OCI-LY1 (cell line): ENCODE measurements around the gene MAGI1.
"Not testable (repeated sequence)": the region's sequence is repeated elsewhere in the genome, so short reads cannot be mapped to it uniquely, and the experiment has no call there.

ENCODE experiments used
- H2AFZ ChIP-seq: fragments of 200-600 bp; sonication (generic), shearing (Covaris generic); 2 replicates; pipeline ENCODE4 v1.6.0; 2014; ENCODE audit warnings: antibody characterized with exemption, mild to moderate bottlenecking, low read length
- H3F3A ChIP-seq: fragments of 200-600 bp; sonication (generic), shearing (Covaris generic); 2 replicates; pipeline ENCODE4 v1.6.0; 2014; ENCODE audit warnings: mild to moderate bottlenecking, antibody characterized with exemption, low read length, moderate library complexity; ENCODE audit not compliant: insufficient read depth
- H3K27ac ChIP-seq: fragments of 200-600 bp; sonication (generic); 2 replicates; pipeline ENCODE4 v1.5.1; 2014; ENCODE audit warnings: low read length, mixed run types, mild to moderate bottlenecking, low read depth; ENCODE audit not compliant: poor library complexity, severe bottlenecking
- H3K27me3 ChIP-seq: fragments of 200-600 bp; sonication (generic); 2 replicates; pipeline ENCODE4 v1.6.0; 2014; ENCODE audit warnings: antibody characterized with exemption, mild to moderate bottlenecking, low read length, moderate library complexity; ENCODE audit not compliant: insufficient read depth
- H3K36me3 ChIP-seq: fragments of 200-600 bp; sonication (generic); 2 replicates; pipeline ENCODE4 v1.6.1; 2014; ENCODE audit warnings: mild to moderate bottlenecking, antibody characterized with exemption, low read length, moderate library complexity, mixed read lengths; ENCODE audit not compliant: insufficient read depth
- H3K4me1 ChIP-seq: fragments of 200-600 bp; sonication (generic); 2 replicates; pipeline ENCODE4 v1.5.1; 2014; ENCODE audit warnings: mild to moderate bottlenecking, low read length, moderate library complexity; ENCODE audit not compliant: insufficient read depth, severe bottlenecking
- H3K4me2 ChIP-seq: fragments of 200-600 bp; sonication (generic), shearing (Covaris generic); 2 replicates; pipeline ENCODE4 v1.6.1; 2014; ENCODE audit warnings: low read length
- H3K4me3 ChIP-seq: fragments of 200-600 bp; sonication (generic); 2 replicates; pipeline ENCODE4 v1.5.1; 2014; ENCODE audit warnings: low read length, low read depth, mild to moderate bottlenecking, mixed read lengths; ENCODE audit not compliant: poor library complexity, severe bottlenecking
- H3K79me2 ChIP-seq: fragments of 200-600 bp; shearing (Covaris generic); 2 replicates; pipeline ENCODE4 v1.6.1; 2016; ENCODE audit warnings: mixed run types, low read length, mixed read lengths; ENCODE audit not compliant: insufficient read depth
- H3K9ac ChIP-seq: fragments of 200-600 bp; sonication (generic), shearing (Covaris generic); 2 replicates; pipeline ENCODE4 v1.6.1; 2014; ENCODE audit warnings: mild to moderate bottlenecking, low read length, mixed read lengths
- H3K9me2 ChIP-seq: fragments of 200-600 bp; sonication (generic), shearing (Covaris generic); 2 replicates; pipeline ENCODE4 v1.6.1; 2014; ENCODE audit warnings: low read depth, mild to moderate bottlenecking, low read length, mixed read lengths
- H3K9me3 ChIP-seq: fragments of 200-600 bp; shearing (Covaris generic); 2 replicates; pipeline ENCODE4 v1.6.1; 2014; ENCODE audit warnings: low read length, mixed read lengths
- H4K20me1 ChIP-seq: fragments of 200-600 bp; sonication (generic), shearing (Covaris generic); 2 replicates; pipeline ENCODE4 v1.6.0; 2016; ENCODE audit warnings: mild to moderate bottlenecking, low read length; ENCODE audit not compliant: insufficient read depth
- EZH2 ChIP-seq: fragments of 200-600 bp; sonication (generic), shearing (Covaris generic); IDR thresholded peaks from 2 replicates; pipeline ENCODE4 v1.8.0; 2017; ENCODE audit warnings: borderline replicate concordance, mixed run types, mild to moderate bottlenecking, antibody characterized with exemption, low read length, moderate library complexity, mixed read lengths
- TF ChIP-seq, protein P1 (sequence below): fragments of 200-600 bp; sonication (generic), shearing (Covaris generic); IDR thresholded peaks from 2 replicates; pipeline ENCODE4 v1.5.1; 2017; ENCODE audit warnings: mild to moderate bottlenecking, antibody characterized with exemption, low read length, moderate library complexity, mixed read lengths

The MAGI1 gene

DNA sequence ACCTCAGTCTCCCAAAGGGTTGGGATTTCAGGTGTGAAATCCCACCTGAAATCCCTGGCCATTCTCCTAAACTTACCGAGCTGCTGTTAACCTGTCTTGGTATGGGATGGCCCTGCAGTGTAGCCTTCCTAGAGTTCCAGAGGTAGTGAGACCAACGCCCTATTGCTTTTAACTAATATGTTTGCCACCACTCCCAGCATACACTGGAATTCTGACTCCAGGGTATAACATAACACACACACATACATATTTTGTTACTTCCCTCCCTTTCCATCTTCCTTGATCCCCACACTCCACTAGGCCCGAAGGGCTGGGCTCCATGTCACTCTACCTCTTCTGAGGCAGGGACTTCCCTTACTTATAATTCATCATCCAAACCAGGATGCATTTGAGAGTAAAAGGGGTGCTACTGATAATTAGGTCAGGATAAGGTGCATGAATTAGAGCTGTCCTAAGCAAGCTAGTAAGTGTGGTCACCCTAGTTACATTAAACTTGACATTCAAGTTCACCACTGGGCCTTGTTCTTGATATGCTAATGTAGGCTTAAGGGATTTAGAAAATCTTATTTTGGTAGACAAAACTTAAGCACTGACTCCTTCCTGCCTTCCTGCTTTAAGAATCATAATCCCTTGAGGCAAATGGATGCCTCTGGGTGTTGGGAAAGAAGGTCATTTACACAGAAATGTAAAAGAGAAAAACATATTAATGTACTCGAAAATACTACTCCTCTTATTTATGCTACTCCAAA lies 317.6 kb downstream of the MAGI1 start:
- no peaks in the 10 kb centered on the region for H3K9me2 ChIP-seq
- H3K4me1 ChIP-seq, result no peaks in the 10 kb centered on the region
- no peak overlapping the region for H3K27ac ChIP-seq
- no peaks in the 10 kb centered on the region for H3K27me3 ChIP-seq
- H3F3A ChIP-seq, result no peaks in the 10 kb centered on the region
- no peak overlapping the region for H3K4me2 ChIP-seq
- H3K4me3 ChIP-seq, result no peak overlapping the region
- TF ChIP-seq, protein P1, sequence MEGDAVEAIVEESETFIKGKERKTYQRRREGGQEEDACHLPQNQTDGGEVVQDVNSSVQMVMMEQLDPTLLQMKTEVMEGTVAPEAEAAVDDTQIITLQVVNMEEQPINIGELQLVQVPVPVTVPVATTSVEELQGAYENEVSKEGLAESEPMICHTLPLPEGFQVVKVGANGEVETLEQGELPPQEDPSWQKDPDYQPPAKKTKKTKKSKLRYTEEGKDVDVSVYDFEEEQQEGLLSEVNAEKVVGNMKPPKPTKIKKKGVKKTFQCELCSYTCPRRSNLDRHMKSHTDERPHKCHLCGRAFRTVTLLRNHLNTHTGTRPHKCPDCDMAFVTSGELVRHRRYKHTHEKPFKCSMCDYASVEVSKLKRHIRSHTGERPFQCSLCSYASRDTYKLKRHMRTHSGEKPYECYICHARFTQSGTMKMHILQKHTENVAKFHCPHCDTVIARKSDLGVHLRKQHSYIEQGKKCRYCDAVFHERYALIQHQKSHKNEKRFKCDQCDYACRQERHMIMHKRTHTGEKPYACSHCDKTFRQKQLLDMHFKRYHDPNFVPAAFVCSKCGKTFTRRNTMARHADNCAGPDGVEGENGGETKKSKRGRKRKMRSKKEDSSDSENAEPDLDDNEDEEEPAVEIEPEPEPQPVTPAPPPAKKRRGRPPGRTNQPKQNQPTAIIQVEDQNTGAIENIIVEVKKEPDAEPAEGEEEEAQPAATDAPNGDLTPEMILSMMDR, result no peak
- no peak for TF ChIP-seq EZH2
- H3K9ac ChIP-seq, result no peak overlapping the region
- H3K36me3 ChIP-seq, result no peaks in the 10 kb centered on the region
- no peak overlapping the region for H2AFZ ChIP-seq
- no peaks in the 10 kb centered on the region for H4K20me1 ChIP-seq
- no peaks in the 10 kb centered on the region for H3K9me3 ChIP-seq
- no peaks in the 10 kb centered on the region for H3K79me2 ChIP-seq

DNA sequence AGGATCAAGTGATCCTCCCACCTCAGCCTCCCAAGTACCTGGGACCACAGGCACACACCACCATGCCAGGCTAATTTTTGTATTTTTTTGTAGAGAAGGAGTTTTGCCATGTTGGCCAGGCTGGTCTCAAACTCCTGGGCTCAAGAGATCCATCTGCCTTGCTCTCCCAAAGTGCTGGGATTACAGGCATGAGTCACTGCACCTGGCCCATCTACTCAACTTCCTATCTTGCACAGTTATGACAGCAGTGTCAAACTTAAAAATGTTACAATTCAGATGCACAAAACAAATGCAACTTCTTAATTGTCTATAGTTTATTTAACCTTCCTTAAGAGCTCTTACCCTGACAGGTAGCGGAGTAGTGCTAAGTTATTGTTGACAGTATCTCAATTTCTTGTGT lies 319.1 kb downstream of the MAGI1 start:
- H3K36me3 ChIP-seq, H3K79me2 ChIP-seq, H3K4me1 ChIP-seq, H3K27ac ChIP-seq, H3K9me2 ChIP-seq, H3K27me3 ChIP-seq, H3K4me3 ChIP-seq, H3F3A ChIP-seq, H3K9me3 ChIP-seq, H4K20me1 ChIP-seq, H3K4me2 ChIP-seq, H2AFZ ChIP-seq, H3K9ac ChIP-seq: not testable (repeated sequence)

DNA sequence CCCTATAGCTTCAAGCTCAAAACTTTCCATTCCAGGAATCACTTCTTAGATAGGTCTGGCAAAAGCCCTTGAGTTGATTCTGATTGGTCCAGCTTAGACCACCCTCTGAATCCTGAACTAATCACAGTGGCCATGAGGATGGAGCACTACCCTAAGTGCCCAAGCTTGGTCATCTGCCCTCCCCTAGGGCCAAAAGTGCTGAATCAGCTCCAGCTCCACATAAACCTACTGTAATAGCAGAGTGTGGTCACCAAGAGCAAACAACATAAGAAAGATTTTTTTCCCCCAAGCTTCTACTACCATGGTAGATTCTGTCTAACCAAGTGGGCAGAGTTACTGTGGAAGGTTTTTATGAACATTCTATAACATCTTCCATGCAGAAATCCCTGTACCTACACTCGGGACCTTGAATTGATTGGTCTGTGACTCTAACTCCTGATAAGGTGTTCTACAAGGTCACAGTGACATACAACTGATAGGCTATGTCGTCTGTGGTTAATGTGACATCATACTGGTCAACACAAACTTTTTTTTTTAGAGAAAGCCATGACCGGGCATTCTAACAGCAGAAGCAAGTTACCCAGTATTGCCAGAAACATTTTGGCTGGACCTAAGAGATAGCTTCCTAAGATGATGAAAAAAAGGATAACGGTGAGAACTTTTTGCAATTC lies 320.9 kb downstream of the MAGI1 start:
- H3K27ac ChIP-seq, result no peak overlapping the region
- H3K4me3 ChIP-seq, result no peak overlapping the region
- no peaks in the 10 kb centered on the region for H3K9me3 ChIP-seq
- H3K9me2 ChIP-seq, result no peaks in the 10 kb centered on the region
- H3K36me3 ChIP-seq, result no peaks in the 10 kb centered on the region
- H3K27me3 ChIP-seq, result no peaks in the 10 kb centered on the region
- H3K4me1 ChIP-seq, result no peaks in the 10 kb centered on the region
- H3K4me2 ChIP-seq, result no peak overlapping the region
- H3K9ac ChIP-seq, result no peak overlapping the region
- no peaks in the 10 kb centered on the region for H3F3A ChIP-seq
- TF ChIP-seq, protein P1, result no peak
- no peak for TF ChIP-seq EZH2
- H3K79me2 ChIP-seq, result no peaks in the 10 kb centered on the region
- H2AFZ ChIP-seq, result no peak overlapping the region
- no peaks in the 10 kb centered on the region for H4K20me1 ChIP-seq
